ENCODE data around the gene TNIK. TPM values are rescaled to one million over a fixed set of nuclear protein-coding genes. Genes with fewer than 3 reads are reported as not detected.
"Not testable (repeated sequence)": the region's sequence is repeated elsewhere in the genome, so short reads cannot be mapped to it uniquely, and the experiment has no call there.

Gene TNIK
- total RNA-seq, 1 experiment from 2014 or later: 19.1 TPM

DNA sequence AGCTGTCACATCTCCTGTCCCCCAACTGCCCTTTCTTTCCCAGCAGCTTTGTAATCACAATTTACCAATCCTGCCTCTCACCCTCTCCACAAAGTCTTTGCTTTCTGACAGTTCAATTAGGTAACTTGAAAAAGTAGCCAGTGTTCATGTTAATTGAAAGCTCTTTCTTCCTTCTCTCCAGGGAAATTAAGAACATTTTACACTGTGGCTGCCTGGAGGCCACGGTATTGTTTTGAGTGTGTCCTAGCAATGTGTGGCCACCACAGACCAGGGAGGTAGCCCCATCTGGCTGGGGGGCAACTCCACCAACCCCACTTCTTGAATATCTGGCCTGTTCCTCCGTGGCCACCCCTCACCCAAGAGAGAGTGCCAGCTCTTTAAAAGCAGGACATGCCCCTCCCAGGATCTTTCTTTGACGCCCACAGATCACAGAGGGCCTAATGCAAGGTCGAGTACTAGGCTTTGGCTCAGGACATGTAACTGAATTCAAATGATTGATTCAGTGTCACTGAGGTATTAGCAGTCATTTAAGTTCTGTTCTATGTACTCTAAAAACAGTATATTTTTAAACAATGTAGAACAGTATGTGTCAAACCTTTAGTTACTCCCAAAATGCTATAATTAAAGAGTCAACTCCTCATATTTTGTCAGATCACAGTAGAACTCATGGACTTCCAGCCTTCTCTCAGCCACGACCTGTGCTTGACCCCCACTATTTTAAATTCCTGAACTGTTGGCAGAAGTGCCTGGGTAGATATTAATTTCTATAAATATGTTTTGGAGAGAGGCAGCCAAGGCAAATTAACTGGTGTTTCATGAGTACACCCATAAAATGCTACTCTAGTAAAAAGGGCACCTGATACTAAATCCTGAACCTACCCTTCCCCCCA lies 164.5 kb downstream of the TNIK start:
- in situ Hi-C loops (cut with HindIII; ENCODE audit: low pct_unique_long_range_greater_than_20kb, low sequenced_read_pairs): no loop called here
- no peak for DNase-seq (ENCODE audit: low read depth)

GRCh38 chr3:171293142-171293782 lies 166.9 kb downstream of the TNIK start:
- DNase-seq (ENCODE audit: low read depth): no peak
- in situ Hi-C loops (cut with HindIII; ENCODE audit: low pct_unique_long_range_greater_than_20kb, low sequenced_read_pairs): no loop called here

- DNase-seq (ENCODE audit: low read depth): no peak
- in situ Hi-C loops (cut with HindIII; ENCODE audit: low pct_unique_long_range_greater_than_20kb, low sequenced_read_pairs): no loop called here
These were observed 169.5 kb downstream of the TNIK start for GRCh38 chr3:171290680-171291079.

- in situ Hi-C loops (cut with HindIII; ENCODE audit: low pct_unique_long_range_greater_than_20kb, low sequenced_read_pairs): no loop called here
- no peak for DNase-seq (ENCODE audit: low read depth)
These were observed 170.9 kb downstream of the TNIK start for GRCh38 chr3:171289291-171289690.

GRCh38 chr3:171287761-171288160 lies 172.4 kb downstream of the TNIK start:
- DNase-seq (ENCODE audit: low read depth); in situ Hi-C loops (cut with HindIII; ENCODE audit: low pct_unique_long_range_greater_than_20kb, low sequenced_read_pairs): not testable (repeated sequence)

GRCh38 chr3:171286580-171287249 lies 173.5 kb downstream of the TNIK start:
- in situ Hi-C loops (cut with HindIII; ENCODE audit: low pct_unique_long_range_greater_than_20kb, low sequenced_read_pairs): no loop called here
- no peak for DNase-seq (ENCODE audit: low read depth)

- in situ Hi-C loops (cut with HindIII; ENCODE audit: low pct_unique_long_range_greater_than_20kb, low sequenced_read_pairs): no loop called here
These were observed 174.9 kb downstream of the TNIK start for GRCh38 chr3:171285287-171285686.

DNA sequence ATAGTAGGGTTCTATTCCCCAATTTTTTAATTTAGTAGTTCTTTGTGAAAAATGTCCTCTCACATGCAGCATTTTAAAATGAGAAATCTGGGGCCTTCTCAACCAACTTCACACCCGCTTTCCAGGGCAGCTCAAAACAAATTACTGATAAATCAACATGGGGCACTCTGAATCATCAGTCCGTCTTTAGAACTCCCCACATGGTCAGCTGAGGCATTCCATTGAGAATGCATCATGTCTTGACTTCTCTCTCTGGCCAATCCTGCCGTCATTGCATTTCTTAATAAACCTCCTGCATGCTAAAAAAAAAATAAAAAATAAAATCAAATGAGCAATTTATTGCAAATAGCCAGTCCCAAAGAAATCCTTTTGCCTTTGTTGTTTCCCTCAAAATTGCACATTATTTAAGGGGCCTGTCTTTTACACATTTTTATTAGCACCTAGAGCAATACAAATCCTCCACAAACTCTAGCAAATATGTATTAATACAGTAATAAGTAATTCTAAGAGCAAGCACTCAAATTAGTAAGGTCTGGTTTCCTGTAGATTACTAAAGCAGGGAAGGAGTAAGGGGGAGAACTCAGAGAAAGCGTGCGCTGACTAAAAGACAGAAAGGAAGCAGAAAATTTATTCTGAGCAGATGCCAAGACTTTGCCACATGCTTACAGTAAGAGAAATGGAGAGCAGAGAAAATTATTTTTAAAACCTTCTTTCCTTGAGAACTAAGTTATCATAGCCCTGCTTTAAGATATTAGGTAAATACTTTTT lies 175.7 kb downstream of the TNIK start:
- in situ Hi-C loops (cut with HindIII; ENCODE audit: low pct_unique_long_range_greater_than_20kb, low sequenced_read_pairs): no loop called here
- peak; percentile 86 for DNase-seq (ENCODE audit: low read depth)

More at GRCh38 chr3:171285287-171285686, 174.9 kb downstream of the TNIK start:
- DNase-seq (ENCODE audit: low read depth): no peak

GRCh38 chr3:171283848-171284222 lies 176.4 kb downstream of the TNIK start:
- in situ Hi-C loops (cut with HindIII; ENCODE audit: low pct_unique_long_range_greater_than_20kb, low sequenced_read_pairs): no loop called here
- no peak for DNase-seq (ENCODE audit: low read depth)

- in situ Hi-C loops (cut with HindIII; ENCODE audit: low pct_unique_long_range_greater_than_20kb, low sequenced_read_pairs): no loop called here
- no peak for DNase-seq (ENCODE audit: low read depth)
These were observed 176.9 kb downstream of the TNIK start for GRCh38 chr3:171283183-171283847.

GRCh38 chr3:171282041-171282440 lies 178.2 kb downstream of the TNIK start:
- in situ Hi-C loops (cut with HindIII; ENCODE audit: low pct_unique_long_range_greater_than_20kb, low sequenced_read_pairs): no loop called here
- DNase-seq (ENCODE audit: low read depth): peak; percentile 75

DNA sequence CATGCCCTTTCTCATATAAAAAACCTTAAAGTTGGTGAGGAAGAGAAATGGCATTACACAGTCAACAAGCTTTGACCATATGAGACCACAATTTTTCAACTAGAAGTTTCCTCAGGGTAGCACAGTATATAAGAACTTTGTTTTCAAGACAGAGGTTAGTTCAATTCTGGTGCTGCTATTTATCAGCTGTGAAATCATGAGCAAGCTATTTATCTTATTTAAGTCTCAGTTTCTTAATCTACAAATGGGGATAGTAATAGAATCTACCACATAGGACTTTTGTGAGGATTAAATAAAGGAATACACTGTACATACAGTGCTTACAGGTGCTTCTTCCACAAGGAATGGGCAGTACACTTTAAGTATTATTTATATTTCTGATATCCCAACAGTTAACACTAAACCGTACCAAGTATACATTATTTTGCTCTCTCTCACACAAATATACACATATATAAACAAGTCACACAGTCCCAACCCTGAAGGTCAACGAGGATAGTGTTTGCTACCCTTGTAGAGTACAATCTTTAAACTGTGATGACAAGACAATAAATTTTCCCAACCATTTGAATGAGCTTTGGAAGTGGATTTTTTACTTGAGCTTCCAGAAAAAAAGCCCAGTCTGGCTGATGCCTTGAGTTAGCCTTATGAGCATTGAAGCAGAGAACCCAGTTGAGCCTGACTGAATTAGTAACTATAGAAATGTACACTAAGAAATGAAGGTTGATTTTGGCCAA lies 178.8 kb downstream of the TNIK start:
- in situ Hi-C loops (cut with HindIII; ENCODE audit: low pct_unique_long_range_greater_than_20kb, low sequenced_read_pairs): no loop called here

GRCh38 chr3:171279972-171280371 lies 180.2 kb downstream of the TNIK start:
- in situ Hi-C loops (cut with HindIII; ENCODE audit: low pct_unique_long_range_greater_than_20kb, low sequenced_read_pairs): no loop called here
- DNase-seq (ENCODE audit: low read depth): no peak

More for the DNA sequence above, 178.8 kb downstream of the TNIK start:
- DNase-seq (ENCODE audit: low read depth): no peak

- in situ Hi-C loops (cut with HindIII; ENCODE audit: low pct_unique_long_range_greater_than_20kb, low sequenced_read_pairs): no loop called here
- no peak for DNase-seq (ENCODE audit: low read depth)
These were observed 182.0 kb downstream of the TNIK start for GRCh38 chr3:171278299-171278590.

DNA sequence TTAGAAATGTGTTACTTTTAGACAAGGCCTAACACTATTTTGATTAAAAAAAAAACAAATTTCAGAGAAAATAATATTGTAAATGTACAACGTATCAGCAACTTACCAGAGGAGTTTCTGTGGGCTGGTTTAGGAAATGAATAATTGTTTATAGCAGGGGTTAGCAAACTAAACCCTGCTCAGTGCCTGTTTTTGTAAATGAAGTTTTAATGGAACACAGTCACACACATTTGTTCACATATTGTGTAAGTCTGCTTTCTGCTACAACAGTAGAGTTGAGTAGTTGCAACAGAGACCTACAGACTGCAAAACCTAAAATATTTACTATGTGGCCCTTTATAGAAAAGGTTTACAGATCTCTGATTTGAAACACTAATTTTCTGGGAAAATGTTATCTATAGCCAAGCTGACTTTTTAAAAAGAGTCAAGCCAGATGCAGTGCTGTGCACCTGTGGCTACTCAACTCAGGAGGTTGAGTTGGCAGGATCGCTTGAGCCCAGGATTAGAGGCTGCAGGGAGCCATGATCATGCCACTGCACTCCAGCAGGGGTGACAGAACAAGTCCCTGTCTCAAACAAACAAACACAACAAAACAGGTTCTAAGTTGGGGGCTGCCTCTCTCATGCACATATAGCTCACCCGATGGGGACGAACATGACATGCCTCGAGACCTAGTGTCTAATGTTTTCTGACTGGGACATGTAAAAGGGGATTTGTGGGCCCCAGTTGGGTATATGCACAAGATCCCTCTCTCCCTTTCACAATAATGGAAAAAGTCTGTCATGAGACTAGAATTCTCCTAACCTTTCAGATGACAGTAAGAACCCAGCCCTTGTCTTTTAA lies 182.5 kb downstream of the TNIK start:
- DNase-seq (ENCODE audit: low read depth): no peak
- in situ Hi-C loops (cut with HindIII; ENCODE audit: low pct_unique_long_range_greater_than_20kb, low sequenced_read_pairs): no loop called here

DNA sequence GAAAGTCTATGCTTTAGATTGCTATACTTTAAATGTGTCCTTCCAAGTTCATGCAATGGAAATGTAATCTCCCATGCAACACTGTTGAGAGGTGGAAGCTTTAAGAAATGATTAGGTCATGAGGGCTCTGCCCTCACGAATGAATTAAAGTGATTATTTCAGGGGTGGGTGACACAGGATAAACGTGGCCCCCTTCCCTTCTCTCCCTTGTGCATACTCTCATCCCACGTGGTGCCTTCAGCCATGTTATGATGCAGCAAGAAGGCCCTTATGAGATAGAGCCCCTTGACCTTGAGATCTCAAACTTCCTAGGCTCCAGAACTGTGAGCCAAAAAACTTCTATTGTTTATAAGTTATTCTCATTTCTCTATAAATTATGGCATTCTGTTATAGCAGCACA lies 183.3 kb downstream of the TNIK start:
- in situ Hi-C loops (cut with HindIII; ENCODE audit: low pct_unique_long_range_greater_than_20kb, low sequenced_read_pairs): no loop called here
- DNase-seq (ENCODE audit: low read depth): no peak

DNA sequence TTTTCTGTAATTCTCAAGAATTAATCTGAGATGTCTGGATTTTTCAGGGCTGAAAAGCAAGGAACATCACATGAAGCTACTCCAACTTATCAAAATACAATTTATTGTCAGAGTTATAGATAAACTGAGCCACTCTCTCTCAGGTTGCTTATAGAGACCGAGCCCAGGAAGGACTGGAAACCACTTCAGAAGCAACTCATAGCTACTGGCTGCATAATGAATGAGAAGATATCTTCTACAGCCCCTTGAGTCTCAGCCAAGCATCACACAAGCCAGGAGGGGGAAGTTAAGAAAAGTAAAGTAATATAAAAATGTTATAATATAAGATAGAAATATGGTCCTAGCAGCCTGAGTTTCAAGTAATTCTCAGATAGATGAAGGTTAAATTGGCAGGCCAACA lies 186.0 kb downstream of the TNIK start:
- DNase-seq (ENCODE audit: low read depth): no peak
- in situ Hi-C loops (cut with HindIII; ENCODE audit: low pct_unique_long_range_greater_than_20kb, low sequenced_read_pairs): no loop called here
